IMR-90 (cell line): Measurements from ENCODE around the gene SIN3B. TPM values are rescaled to one million over a fixed set of nuclear protein-coding genes. Genes with fewer than 3 reads are reported as not detected.

Experiments used
- ATAC-seq: fragments of 200-7000 bp; cut with Tn5 transposase; 2 replicates; pipeline ENCODE4 v1.9.1; 2020; ENCODE audit warnings: low read depth, mild to moderate bottlenecking, moderate library complexity
- BruUV-seq: library from RNA; stranded (reverse); fragments of 400-500 nt; replicated peaks from 2 replicates; lab custom pipeline; 2021; lab: Mats Ljungman, UMichigan
- CTCF ChIA-PET: fragments of 300-600 bp; formaldehyde crosslinking; extraction: SDS; loops from one replicate; lab custom pipeline; 2021; ENCODE audit warnings: antibody characterized with exemption; lab: Yijun Ruan, JAX
- POLR2A ChIA-PET: fragments of 300-600 bp; sonication (Branson Sonifier 250); formaldehyde crosslinking; loops from one replicate; lab custom pipeline; 2022; ENCODE audit warnings: antibody characterized with exemption; ENCODE audit not compliant: unreplicated experiment; lab: Charles Lee
- DNase-seq: peaks from one replicate; pipeline ENCODE4 v3.0.0; 2013
- H2AFZ ChIP-seq: replicated peaks from 2 replicates; pipeline ENCODE3; 2013; ENCODE audit warnings: low read length, mild to moderate bottlenecking; ENCODE audit not compliant: poor library complexity
- H2AK5ac ChIP-seq: 2 replicates; pipeline ENCODE4 v1.6.1; 2013; ENCODE audit warnings: low read depth, low read length, inconsistent platforms
- H2AK9ac ChIP-seq: replicated peaks from 2 replicates; pipeline ENCODE3; 2013; ENCODE audit warnings: mild to moderate bottlenecking, low read depth, low read length, moderate library complexity; ENCODE audit not compliant: poor library complexity
- H2BK120ac ChIP-seq: 2 replicates; pipeline ENCODE4 v1.6.1; 2013; ENCODE audit warnings: low read depth, low read length, inconsistent platforms
- H2BK15ac ChIP-seq: 3 replicates; pipeline ENCODE4 v1.6.1; 2013; ENCODE audit warnings: low read depth, low read length, inconsistent platforms
- H2BK20ac ChIP-seq: 2 replicates; pipeline ENCODE4 v1.6.1; 2013; ENCODE audit warnings: low read depth, mild to moderate bottlenecking, inconsistent platforms, low read length, moderate library complexity
- H2BK5ac ChIP-seq: 2 replicates; pipeline ENCODE4 v1.6.1; 2013; ENCODE audit warnings: mild to moderate bottlenecking, low read depth, low read length, inconsistent platforms; ENCODE audit not compliant: poor library complexity, severe bottlenecking
- H3K14ac ChIP-seq: replicated peaks from 2 replicates; pipeline ENCODE4 v1.6.1; 2013; ENCODE audit warnings: low read depth, low read length, inconsistent platforms
- H3K18ac ChIP-seq: 2 replicates; pipeline ENCODE4 v1.6.1; 2013; ENCODE audit warnings: low read depth, low read length, control low read depth
- H3K23ac ChIP-seq: 2 replicates; pipeline ENCODE4 v1.6.1; 2013; ENCODE audit warnings: low read depth, low read length, inconsistent platforms
- H3K27ac ChIP-seq: 2 replicates; pipeline ENCODE4 v1.5.1; 2013; ENCODE audit warnings: mild to moderate bottlenecking, control low read depth, low read length; ENCODE audit not compliant: insufficient read depth
- H3K27me3 ChIP-seq: 2 replicates; pipeline ENCODE4 v1.6.1; 2013; ENCODE audit warnings: low read length; ENCODE audit not compliant: control insufficient read depth, insufficient read depth
- H3K36me3 ChIP-seq: 2 replicates; pipeline ENCODE4 v1.6.1; 2013; ENCODE audit warnings: low read length, mixed read lengths; ENCODE audit not compliant: control insufficient read depth, insufficient read depth
- H3K4ac ChIP-seq: 2 replicates; pipeline ENCODE4 v1.6.1; 2013; ENCODE audit warnings: low read depth, low read length, inconsistent platforms
- H3K4me1 ChIP-seq: 2 replicates; pipeline ENCODE4 v1.6.1; 2013; ENCODE audit warnings: low read length, mixed read lengths; ENCODE audit not compliant: control insufficient read depth, insufficient read depth
- H3K4me2 ChIP-seq: 2 replicates; pipeline ENCODE4 v1.6.1; 2013; ENCODE audit warnings: low read depth, mild to moderate bottlenecking, control low read depth, low read length, moderate library complexity
- H3K4me3 ChIP-seq: 2 replicates; pipeline ENCODE4 v1.5.1; 2013; ENCODE audit warnings: low read depth, mild to moderate bottlenecking, control low read depth, low read length, moderate library complexity; ENCODE audit not compliant: insufficient read depth
- H3K56ac ChIP-seq: 2 replicates; pipeline ENCODE4 v1.6.1; 2013; ENCODE audit warnings: low read length, inconsistent platforms; ENCODE audit not compliant: insufficient read depth; ENCODE audit errors: extremely low read depth
- H3K79me1 ChIP-seq, 2 experiments: 2 replicates each; pipeline ENCODE4 v1.6.1; 2013; ENCODE audit warnings: low read length in 2 of 2, inconsistent platforms in 1 of 2, low read depth in 1 of 2
- H3K9ac ChIP-seq: 2 replicates; pipeline ENCODE4 v1.6.1; 2013; ENCODE audit warnings: low read depth, low read length, control low read depth
- H3K9me1 ChIP-seq: 2 replicates; pipeline ENCODE4 v1.6.1; 2013; ENCODE audit warnings: low read length, inconsistent platforms; ENCODE audit not compliant: insufficient read depth
- H3K9me3 ChIP-seq: 2 replicates; pipeline ENCODE4 v1.6.1; 2013; ENCODE audit warnings: low read length; ENCODE audit not compliant: control insufficient read depth, insufficient read depth
- H4K20me1 ChIP-seq: 2 replicates; pipeline ENCODE4 v1.6.1; 2013; ENCODE audit warnings: low read length, inconsistent platforms; ENCODE audit not compliant: insufficient read depth
- H4K5ac ChIP-seq: 2 replicates; pipeline ENCODE4 v1.6.1; 2013; ENCODE audit warnings: mild to moderate bottlenecking, low read depth, low read length, control low read depth
- H4K8ac ChIP-seq, 2 experiments: 2 replicates each; pipeline ENCODE4 v1.6.1; 2013; ENCODE audit warnings: low read depth in 2 of 2, low read length in 2 of 2, control low read depth in 1 of 2, inconsistent platforms in 1 of 2
- H4K91ac ChIP-seq: 2 replicates; pipeline ENCODE4 v1.6.1; 2013; ENCODE audit warnings: low read depth, low read length, inconsistent platforms; ENCODE audit not compliant: insufficient read depth
- BHLHE40 ChIP-seq: fragments of 150-350 bp; IDR thresholded peaks from 2 replicates; pipeline ENCODE4 v1.6.1; 2016; ENCODE audit warnings: mild to moderate bottlenecking, low read depth, low read length
- CEBPB ChIP-seq: IDR thresholded peaks from 2 replicates; pipeline ENCODE4 v1.6.1; 2012; ENCODE audit warnings: low read depth, low read length, improper control_type of control experiment
- CTCF ChIP-seq: conservative IDR thresholded peaks from 2 replicates; pipeline ENCODE4 v1.5.1; 2012; ENCODE audit warnings: mild to moderate bottlenecking, low read depth, low read length, improper control_type of control experiment
- ELK1 ChIP-seq: fragments of 150-350 bp; IDR thresholded peaks from 2 replicates; pipeline ENCODE4 v1.6.1; 2016; ENCODE audit warnings: low read depth, mild to moderate bottlenecking, low read length, moderate library complexity, borderline replicate concordance
- MAFK ChIP-seq: IDR thresholded peaks from 2 replicates; pipeline ENCODE4 v1.6.1; 2012; ENCODE audit warnings: low read depth, low read length, improper control_type of control experiment
- RCOR1 ChIP-seq: IDR thresholded peaks from 2 replicates; pipeline ENCODE4 v1.6.1; 2012; ENCODE audit warnings: mild to moderate bottlenecking, low read length, improper control_type of control experiment; ENCODE audit not compliant: insufficient replicate concordance
- RFX5 ChIP-seq: IDR thresholded peaks from 2 replicates; pipeline ENCODE4 v1.8.0; 2012; ENCODE audit warnings: low read depth, mild to moderate bottlenecking, low read length, moderate library complexity
- SMC3 ChIP-seq: fragments of 150-350 bp; IDR thresholded peaks from 2 replicates; pipeline ENCODE4 v1.6.1; 2016; ENCODE audit warnings: low read depth, mild to moderate bottlenecking, antibody characterized with exemption, low read length, moderate library complexity
- USF2 ChIP-seq: fragments of 150-350 bp; IDR thresholded peaks from 2 replicates; pipeline ENCODE4 v1.6.1; 2017; ENCODE audit warnings: mild to moderate bottlenecking, antibody characterized with exemption, low read length, low read depth
- WGBS, 2 experiments: methylation state at CpG; one replicate each; pipeline versions ENCODE4 v1.1.5 to v1.1.7; 2013; ENCODE audit warnings: missing lambda C conversion rate in 2 of 2; ENCODE audit not compliant: insufficient read length in 1 of 2; ENCODE audit errors: extremely low coverage in 2 of 2; 5-methylcytosine and 5-hydroxymethylcytosine counted together
- dilution Hi-C: fragments of 300-500 bp; cut with HindIII; formaldehyde crosslinking; loops from one replicate; pipeline ENCODE4 v1.14.3; 2018; ENCODE audit warnings: low sequenced_read_pairs; ENCODE audit not compliant: unreplicated experiment
- in situ Hi-C: fragments of 300-500 bp; cut with MboI; formaldehyde crosslinking; loops from 3 replicates; pipeline ENCODE4 v1.14.3; 2019; ENCODE audit warnings: low sequenced_read_pairs, inconsistent platforms, mixed read lengths
- intact Hi-C: fragments of 100-400 bp; cut with micrococcal nuclease; formaldehyde crosslinking; loops from 2 replicates; pipeline ENCODE4 v1.10.0; 2022
- polyA plus RNA-seq, 3 experiments: library from polyadenylated mRNA; depleted of rRNA; stranded (reverse); fragments of >200 nt; gene quantifications; 2 replicates each; pipeline ENCODE4 v1.2.3, GENCODE V29; 2012; ENCODE audit warnings: low replicate concordance in 1 of 3
- total RNA-seq: library from RNA; depleted of rRNA; stranded (reverse); fragments of >200 nt; gene quantifications from 2 replicates; pipeline ENCODE4 v1.2.3, GENCODE V29; 2012

Gene SIN3B
- total and polyA plus RNA-seq, 2 of the 4 experiments (the other 2 are of a cell fraction), result 7.9 to 40.0 TPM

- Histone ChIP-seq H3K56ac (no peak overlapping the region), H2BK120ac (no peak overlapping the region), H4K5ac (no peak overlapping the region), H3K36me3 (no peaks in the 10 kb centered on the region), H2AK9ac (no peak overlapping the region), H4K20me1 (no peaks in the 10 kb centered on the region), H3K4ac (no peak overlapping the region), H3K4me2 (no peak overlapping the region), H2BK15ac (no peak overlapping the region), H4K8ac (no peak overlapping the region), H3K27me3 (peaks cover 8% of the 10 kb centered on the region; the same call in 1 of the 2 replicates), H3K9me1 (no peaks in the 10 kb centered on the region), H3K9me3 (no peaks in the 10 kb centered on the region), H2BK5ac (no peak overlapping the region), H4K91ac (no peak overlapping the region), H3K9ac (no peak overlapping the region), H2BK20ac (no peak overlapping the region), H3K79me1 (no peaks in the 10 kb centered on the region), H3K14ac (no peak overlapping the region), H3K23ac (no peak overlapping the region), H3K27ac (no peak overlapping the region), H2AK5ac (no peak overlapping the region), H3K4me3 (no peak overlapping the region), H3K4me1 (no peaks in the 10 kb centered on the region), H2AFZ (no peak overlapping the region), H3K18ac (no peak overlapping the region)
- no CpG with 5 or more reads among the region's 30 CpGs for WGBS, 2 experiments
- DNase-seq (no peak), ATAC-seq (no peak)
- in situ Hi-C loops (no loop called here), dilution Hi-C loops (no loop called here), intact Hi-C loops (loop anchor here (2.0 kb wide), 1 partner anchor 387 kb away; no protein-coding TSS in a partner anchor)
- TF ChIP-seq SMC3, result no peak
- TF ChIP-seq RCOR1, result no peak
- no peak for TF ChIP-seq MAFK
- TF ChIP-seq BHLHE40, result no peak
- TF ChIP-seq CTCF, result no peak
- TF ChIP-seq RFX5, result no peak
- no peak for TF ChIP-seq CEBPB
- TF ChIP-seq ELK1, result no peak
- TF ChIP-seq USF2, result no peak
- ChIA-PET CTCF (no interaction called here), POLR2A (no interaction called here)
- no TSS peak for BruUV-seq
These were observed 66.4 kb downstream of the SIN3B start for GRCh38 chr19:16895467-16896145.
